Bronchial epithelial cell (primary cell): ENCODE measurements around the gene BPIFB3. TPM values are rescaled to one million over a fixed set of nuclear protein-coding genes. Genes with fewer than 3 reads are reported as not detected.

ENCODE experiments used
- DNase-seq: peaks from one replicate; pipeline ENCODE4 v3.0.0-alpha.2; 2010; ENCODE audit warnings: low read depth
- FAIRE-seq: peaks from 2 replicates; lab custom pipeline; 2011; peaks lifted over from hg19 to GRCh38; lab: Jason Lieb, UNC
- H3K27me3 ChIP-seq: 2 replicates; pipeline ENCODE4 v1.5.1; 2011; ENCODE audit warnings: low read length; ENCODE audit not compliant: control insufficient read depth, insufficient read depth
- H3K36me3 ChIP-seq: 2 replicates; pipeline ENCODE4 v1.5.1; 2011; ENCODE audit warnings: low read length; ENCODE audit not compliant: control insufficient read depth, insufficient read depth
- H3K4me3 ChIP-seq: 2 replicates; pipeline ENCODE4 v1.5.1; 2011; ENCODE audit warnings: mild to moderate bottlenecking, low read depth, low read length, control low read depth
- CTCF ChIP-seq: IDR thresholded peaks from 2 replicates; pipeline ENCODE4 v1.5.1; 2011; ENCODE audit warnings: mild to moderate bottlenecking, moderate library complexity, low read length, control low read depth, inconsistent platforms; ENCODE audit not compliant: insufficient read depth, severe bottlenecking
- total RNA-seq: library from RNA; depleted of rRNA; stranded (reverse); fragments of >200 nt; gene quantifications from 2 replicates; pipeline ENCODE4 v1.2.1, GENCODE V29; 2014

BPIFB3 gene
- total RNA-seq, 1 donor from 2014 or later, result not detected

GRCh38 chr20:33054381-33054780 lies 678 bp downstream of the BPIFB3 start:
- TF ChIP-seq CTCF, result no peak

GRCh38 chr20:33054791-33055190 lies 1.1 kb downstream of the BPIFB3 start:
- Histone ChIP-seq H3K36me3 (no peaks in the 10 kb centered on the region), H3K27me3 (peaks cover 2% of the 10 kb centered on the region), H3K4me3 (no peak overlapping the region)
- FAIRE-seq, result no peak
- TF ChIP-seq CTCF, result no peak
- DNase-seq, result no peak

More at GRCh38 chr20:33054381-33054780, 678 bp downstream of the BPIFB3 start:
- Histone ChIP-seq H3K27me3 (peaks cover 2% of the 10 kb centered on the region), H3K4me3 (no peak overlapping the region), H3K36me3 (no peaks in the 10 kb centered on the region)
- no peak for DNase-seq
- no peak for FAIRE-seq

GRCh38 chr20:33059136-33059535 lies 5.4 kb downstream of the BPIFB3 start:
- Histone ChIP-seq H3K36me3 (no peaks in the 10 kb centered on the region), H3K4me3 (no peak overlapping the region), H3K27me3 (peaks cover 2% of the 10 kb centered on the region)
- no peak for TF ChIP-seq CTCF
- no peak for FAIRE-seq
- no peak for DNase-seq

GRCh38 chr20:33059741-33060390 lies 6.2 kb downstream of the BPIFB3 start:
- FAIRE-seq, result no peak
- TF ChIP-seq CTCF, result no peak
- peaks cover 2% of the 10 kb centered on the region for H3K27me3 ChIP-seq
- no peak overlapping the region for H3K4me3 ChIP-seq
- no peaks in the 10 kb centered on the region for H3K36me3 ChIP-seq
- DNase-seq, result no peak

GRCh38 chr20:33061658-33062028 lies 7.9 kb downstream of the BPIFB3 start:
- no peak for TF ChIP-seq CTCF
- no peak overlapping the region for H3K4me3 ChIP-seq
- peaks cover 2% of the 10 kb centered on the region for H3K27me3 ChIP-seq

More at GRCh38 chr20:33061658-33062028, 7.9 kb downstream of the BPIFB3 start:
- H3K36me3 ChIP-seq, result no peaks in the 10 kb centered on the region
- FAIRE-seq (no peak), DNase-seq (no peak)
